ENCODE data around the gene ATP9B.
A peak's percentile ranks its signal among the peaks of the same experiment; 100 is the strongest.

Gene ATP9B

DNA sequence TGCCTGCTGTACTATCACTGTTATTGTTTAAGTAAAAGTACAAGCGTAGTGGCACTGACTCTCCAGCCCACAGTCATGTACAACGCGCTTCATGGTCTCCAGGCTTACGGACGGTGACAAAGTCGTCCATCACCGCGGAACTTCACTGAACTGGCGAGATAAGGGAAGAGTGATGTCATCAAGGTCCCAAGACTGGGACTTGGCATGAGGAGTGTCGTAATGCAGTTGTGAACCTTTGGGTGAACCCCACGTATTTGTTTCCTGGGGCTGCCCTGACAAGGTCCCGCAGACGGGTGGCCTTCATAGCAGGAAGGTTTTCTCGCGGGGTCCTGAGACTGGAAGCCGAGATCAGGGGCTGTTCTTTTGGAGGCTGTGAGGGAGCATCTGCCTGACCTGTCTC lies 343.8 kb downstream of the ATP9B start:
- TF ChIP-seq, protein P1, sequence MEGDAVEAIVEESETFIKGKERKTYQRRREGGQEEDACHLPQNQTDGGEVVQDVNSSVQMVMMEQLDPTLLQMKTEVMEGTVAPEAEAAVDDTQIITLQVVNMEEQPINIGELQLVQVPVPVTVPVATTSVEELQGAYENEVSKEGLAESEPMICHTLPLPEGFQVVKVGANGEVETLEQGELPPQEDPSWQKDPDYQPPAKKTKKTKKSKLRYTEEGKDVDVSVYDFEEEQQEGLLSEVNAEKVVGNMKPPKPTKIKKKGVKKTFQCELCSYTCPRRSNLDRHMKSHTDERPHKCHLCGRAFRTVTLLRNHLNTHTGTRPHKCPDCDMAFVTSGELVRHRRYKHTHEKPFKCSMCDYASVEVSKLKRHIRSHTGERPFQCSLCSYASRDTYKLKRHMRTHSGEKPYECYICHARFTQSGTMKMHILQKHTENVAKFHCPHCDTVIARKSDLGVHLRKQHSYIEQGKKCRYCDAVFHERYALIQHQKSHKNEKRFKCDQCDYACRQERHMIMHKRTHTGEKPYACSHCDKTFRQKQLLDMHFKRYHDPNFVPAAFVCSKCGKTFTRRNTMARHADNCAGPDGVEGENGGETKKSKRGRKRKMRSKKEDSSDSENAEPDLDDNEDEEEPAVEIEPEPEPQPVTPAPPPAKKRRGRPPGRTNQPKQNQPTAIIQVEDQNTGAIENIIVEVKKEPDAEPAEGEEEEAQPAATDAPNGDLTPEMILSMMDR (conservative IDR thresholded peaks at IDR 0.05; ENCODE audit: low read depth) = no peak
- H3K27ac ChIP-seq = no peak overlapping the region
- DNase-seq (ENCODE audit: low spot score) = no peak
- ChIA-PET POLR2A (ENCODE audit: low non-redundant PET) (no interaction called here), CTCF (no interaction called here)

DNA sequence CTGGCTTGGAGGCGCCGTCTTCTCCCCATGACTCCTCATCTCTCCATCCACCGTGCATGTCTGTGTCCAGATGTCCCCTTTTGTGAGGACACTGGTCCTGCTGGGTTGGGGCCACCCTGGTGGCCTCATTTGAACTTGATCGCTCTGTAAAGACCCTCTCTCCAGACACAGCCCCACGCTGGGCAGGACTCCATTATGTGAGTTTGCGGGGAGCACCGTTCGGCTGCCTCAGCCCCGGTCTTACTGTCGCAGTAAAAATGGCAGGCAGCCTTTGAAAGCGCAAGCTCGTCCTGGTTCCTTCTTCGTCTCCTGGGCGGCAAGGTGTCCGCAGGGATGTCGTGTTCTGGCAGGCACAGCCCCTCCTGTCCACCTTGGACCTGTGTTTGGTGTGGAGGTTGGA lies 344.2 kb downstream of the ATP9B start:
- ChIA-PET CTCF (no interaction called here), POLR2A (ENCODE audit: low non-redundant PET) (no interaction called here)
- DNase-seq (ENCODE audit: low spot score) = no peak
- TF ChIP-seq, protein P1 (conservative IDR thresholded peaks at IDR 0.05; ENCODE audit: low read depth) = no peak
- H3K27ac ChIP-seq = no peak overlapping the region

DNA sequence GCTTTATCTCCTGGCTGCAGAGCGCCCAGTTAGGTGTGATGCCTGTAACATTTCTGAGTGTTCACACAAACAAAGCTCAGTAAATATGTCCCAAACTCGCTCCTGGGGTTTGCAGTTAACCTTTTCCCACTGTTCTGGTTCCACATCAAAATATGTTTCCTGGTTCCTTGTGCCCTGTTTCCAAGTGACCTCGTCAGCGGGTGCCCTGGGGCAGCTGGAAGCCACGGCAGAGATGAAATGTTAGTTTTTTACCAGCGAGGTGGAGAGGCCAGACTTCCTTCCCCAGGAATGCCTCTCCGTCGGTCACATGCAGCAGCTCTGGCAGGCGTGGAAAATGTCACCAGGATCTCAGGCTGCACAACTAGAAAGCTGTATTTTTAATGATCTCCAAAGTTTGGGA lies 344.7 kb downstream of the ATP9B start:
- ChIA-PET POLR2A (ENCODE audit: low non-redundant PET) (no interaction called here), CTCF (no interaction called here)
- H3K27ac ChIP-seq = no peak overlapping the region
- TF ChIP-seq, protein P1 (conservative IDR thresholded peaks at IDR 0.05; ENCODE audit: low read depth) = no peak
- DNase-seq (ENCODE audit: low spot score) = no peak

DNA sequence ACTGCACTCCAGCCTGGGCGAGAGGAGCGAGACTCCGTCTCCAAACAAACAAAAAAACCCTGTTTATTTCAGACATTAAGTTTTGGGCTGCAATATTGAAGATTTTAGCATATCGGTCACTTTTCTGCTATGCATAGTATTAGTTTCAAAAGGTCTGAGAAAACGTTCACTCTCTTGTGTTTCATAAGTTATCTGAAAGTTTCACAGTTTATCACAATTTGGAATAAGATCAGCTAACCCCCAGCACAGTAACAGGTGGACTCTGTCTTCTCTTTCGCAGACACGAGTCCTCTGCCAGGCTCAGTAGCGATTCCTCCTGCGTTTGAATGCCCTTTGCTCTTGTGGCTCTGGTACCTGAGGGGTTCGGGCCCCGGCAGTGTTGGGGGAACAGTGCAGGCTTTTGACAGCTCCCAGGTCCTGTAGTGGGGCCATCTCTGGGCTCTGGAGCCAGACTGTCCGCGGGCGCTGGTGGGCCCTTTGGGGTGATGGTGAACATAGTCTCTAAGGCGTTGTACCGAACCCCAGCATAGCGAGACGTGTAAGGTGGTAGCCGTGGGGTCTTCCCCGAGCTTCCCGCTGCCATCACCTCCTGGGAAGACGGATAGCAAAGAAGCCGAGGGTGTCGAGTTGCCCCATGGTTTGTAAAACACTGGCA lies 347.0 kb downstream of the ATP9B start:
- POLR2A ChIA-PET (ENCODE audit: low non-redundant PET) = no interaction called here
- TF ChIP-seq, protein P1 (conservative IDR thresholded peaks at IDR 0.05; ENCODE audit: low read depth) = no peak
- CTCF ChIA-PET = interaction anchor here (0.6 kb wide), 1 partner anchor 35 kb away, joined by 3 read pairs; no protein-coding TSS in a partner anchor
- DNase-seq (ENCODE audit: low spot score) = no peak
- no peak overlapping the region for H3K27ac ChIP-seq

DNA sequence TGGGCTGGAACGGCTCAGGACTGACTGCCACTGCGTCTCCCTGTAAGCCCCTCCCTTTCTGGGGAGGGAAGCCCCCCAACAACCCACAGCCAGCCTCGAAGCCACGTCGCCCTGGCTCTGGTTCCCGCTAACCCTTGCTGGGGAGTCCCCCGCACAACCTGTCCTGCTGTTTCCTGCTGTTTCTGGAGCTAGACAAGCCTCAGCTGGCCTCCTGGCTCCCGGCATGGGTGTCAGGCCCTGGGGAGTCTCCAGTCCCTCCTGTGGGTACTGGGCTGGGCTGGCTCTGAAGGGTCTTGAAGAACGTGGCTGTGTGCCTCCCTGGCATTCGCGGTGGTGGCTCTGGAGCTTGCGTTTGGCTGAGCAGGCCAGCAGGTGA lies 347.5 kb downstream of the ATP9B start:
- H3K27ac ChIP-seq = no peak overlapping the region
- ChIA-PET POLR2A (ENCODE audit: low non-redundant PET) (interaction anchor here (0.5 kb wide), 1 partner anchor 32 kb away, joined by 3 read pairs; no protein-coding TSS in a partner anchor), CTCF (interaction anchor here (0.6 kb wide), 1 partner anchor 34 kb away, joined by 3 read pairs; no protein-coding TSS in a partner anchor)
- TF ChIP-seq, protein P1 (conservative IDR thresholded peaks at IDR 0.05; ENCODE audit: low read depth) = no peak
- no peak for DNase-seq (ENCODE audit: low spot score)

GRCh38 chr18:79418236-79418635 lies 349.0 kb downstream of the ATP9B start:
- ChIA-PET CTCF (no interaction called here), POLR2A (ENCODE audit: low non-redundant PET) (no interaction called here)
- DNase-seq (ENCODE audit: low spot score) = no peak
- 0 out of 2 replicates have a peak overlapping the region, but pooled peaks have one; percentile 7 for H3K27ac ChIP-seq
- TF ChIP-seq, protein P1 (conservative IDR thresholded peaks at IDR 0.05; ENCODE audit: low read depth) = no peak

All from RWPE1 (cell line).